ENCODE data around the gene MANBA. TPM values are rescaled to one million over a fixed set of nuclear protein-coding genes. Genes with fewer than 3 reads are reported as not detected.
A peak's percentile ranks its signal among the peaks of the same experiment; 100 is the strongest.
"Not testable (repeated sequence)": the region's sequence is repeated elsewhere in the genome, so short reads cannot be mapped to it uniquely, and the experiment has no call there.

Gene MANBA
- polyA plus RNA-seq, 2 of the 4 experiments (the other 2 are of a cell fraction) = 9.3 to 10.4 TPM

DNA sequence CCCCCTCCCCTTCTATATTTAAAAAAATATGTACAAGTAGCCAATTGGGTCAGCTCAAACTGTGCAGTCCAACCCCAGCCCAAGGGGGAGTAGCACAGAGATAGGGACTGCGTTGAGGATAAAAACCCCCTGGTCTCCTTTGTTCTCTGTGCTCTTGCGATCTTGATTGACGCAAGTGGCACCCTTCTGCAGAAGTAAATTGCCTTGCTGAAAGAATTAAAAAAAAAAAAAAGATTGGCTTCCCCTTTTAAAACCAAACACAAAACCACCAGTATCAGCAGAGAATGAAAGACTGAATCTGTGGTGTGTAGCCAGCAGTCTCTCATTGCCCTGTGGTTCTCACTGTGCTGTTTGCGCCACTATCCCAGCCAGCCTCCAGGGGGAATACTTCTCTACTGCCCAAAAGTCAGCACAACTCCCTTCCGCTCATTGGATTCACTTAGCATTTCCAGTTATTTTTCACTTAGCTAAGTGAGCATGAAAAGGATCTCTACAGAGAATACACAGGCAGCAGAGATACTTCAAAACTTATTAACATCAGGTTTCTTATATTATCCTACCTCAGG, 29.7 kb downstream of the MANBA start:
- ChIA-PET CTCF (interaction anchor here (0.8 kb wide), 1 partner anchor 188 kb away, joined by 3 read pairs; no protein-coding TSS in a partner anchor), POLR2A (no interaction called here)
- FAIRE-seq (no peak), ATAC-seq (peak; percentile 64 to 76; a peak in 3 of 6 replicates), DNase-seq (ENCODE audit: low read depth in 1 of 2, low spot score in 1 of 2) (no peak)
- no peak overlapping the region for H3K27ac ChIP-seq
- H3K4me2 ChIP-seq = no peak overlapping the region
- TF ChIP-seq ZSCAN20 (CRISPR knock-in tag; IDR thresholded peaks at IDR 0.05) = no peak
- TF ChIP-seq RCOR1 (IDR thresholded peaks at IDR 0.05; ENCODE audit: low read depth, low read length) = no peak
- no peak for TF ChIP-seq NPAS2 (CRISPR knock-in tag; IDR thresholded peaks at IDR 0.05; ENCODE audit: borderline replicate concordance)
- no peak for TF ChIP-seq ZC3H11A (IDR thresholded peaks at IDR 0.05)
- no peak for TF ChIP-seq HOXA7 (CRISPR knock-in tag; IDR thresholded peaks at IDR 0.05)
- TF ChIP-seq JUN (IDR thresholded peaks at IDR 0.05) = no peak
- TF ChIP-seq RAD21 (conservative IDR thresholded peaks at IDR 0.05 in 1 of 2, IDR thresholded peaks at IDR 0.05 in 1 of 2) = no peak
- no peak for TF ChIP-seq ELK1 (IDR thresholded peaks at IDR 0.05; ENCODE audit: low read depth, low read length)
- TF ChIP-seq, protein P1, sequence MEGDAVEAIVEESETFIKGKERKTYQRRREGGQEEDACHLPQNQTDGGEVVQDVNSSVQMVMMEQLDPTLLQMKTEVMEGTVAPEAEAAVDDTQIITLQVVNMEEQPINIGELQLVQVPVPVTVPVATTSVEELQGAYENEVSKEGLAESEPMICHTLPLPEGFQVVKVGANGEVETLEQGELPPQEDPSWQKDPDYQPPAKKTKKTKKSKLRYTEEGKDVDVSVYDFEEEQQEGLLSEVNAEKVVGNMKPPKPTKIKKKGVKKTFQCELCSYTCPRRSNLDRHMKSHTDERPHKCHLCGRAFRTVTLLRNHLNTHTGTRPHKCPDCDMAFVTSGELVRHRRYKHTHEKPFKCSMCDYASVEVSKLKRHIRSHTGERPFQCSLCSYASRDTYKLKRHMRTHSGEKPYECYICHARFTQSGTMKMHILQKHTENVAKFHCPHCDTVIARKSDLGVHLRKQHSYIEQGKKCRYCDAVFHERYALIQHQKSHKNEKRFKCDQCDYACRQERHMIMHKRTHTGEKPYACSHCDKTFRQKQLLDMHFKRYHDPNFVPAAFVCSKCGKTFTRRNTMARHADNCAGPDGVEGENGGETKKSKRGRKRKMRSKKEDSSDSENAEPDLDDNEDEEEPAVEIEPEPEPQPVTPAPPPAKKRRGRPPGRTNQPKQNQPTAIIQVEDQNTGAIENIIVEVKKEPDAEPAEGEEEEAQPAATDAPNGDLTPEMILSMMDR (IDR thresholded peaks at IDR 0.05) = no peak
- TF ChIP-seq POLR2AphosphoS2 (conservative IDR thresholded peaks at IDR 0.05; ENCODE audit: low read length) = no peak
- TF ChIP-seq ESRRA (IDR thresholded peaks at IDR 0.05; ENCODE audit: borderline replicate concordance, low read length) = no peak
- no peak for TF ChIP-seq MYC (IDR thresholded peaks at IDR 0.05; ENCODE audit: borderline replicate concordance, low read length)
- no peak for TF ChIP-seq MAX (IDR thresholded peaks at IDR 0.05)
- TF ChIP-seq HDAC2 (IDR thresholded peaks at IDR 0.05) = no peak
- H3K4me1 ChIP-seq = peaks cover 7% of the 10 kb centered on the region
- H3K4me3 ChIP-seq = no peak overlapping the region
- no peaks in the 10 kb centered on the region for H3K9me3 ChIP-seq
- WGBS (ENCODE audit: missing lambda C conversion rate) = 98% methylated on average over 5 of the region's 5 CpGs

GRCh38 chr4:102729486-102729885, 31.3 kb downstream of the MANBA start:
- ATAC-seq; H3K4me3 ChIP-seq; H3K27ac ChIP-seq; POLR2A ChIA-PET; FAIRE-seq; H3K9me3 ChIP-seq; DNase-seq (ENCODE audit: low read depth in 1 of 2, low spot score in 1 of 2); H3K4me1 ChIP-seq; H3K4me2 ChIP-seq: not testable (repeated sequence)
- 97% methylated on average over 3 of the region's 3 CpGs for WGBS (ENCODE audit: missing lambda C conversion rate)
- CTCF ChIA-PET = interaction anchor here (1.3 kb wide), 1 partner anchor 16 kb away, joined by 3 read pairs; no protein-coding TSS in a partner anchor

DNA sequence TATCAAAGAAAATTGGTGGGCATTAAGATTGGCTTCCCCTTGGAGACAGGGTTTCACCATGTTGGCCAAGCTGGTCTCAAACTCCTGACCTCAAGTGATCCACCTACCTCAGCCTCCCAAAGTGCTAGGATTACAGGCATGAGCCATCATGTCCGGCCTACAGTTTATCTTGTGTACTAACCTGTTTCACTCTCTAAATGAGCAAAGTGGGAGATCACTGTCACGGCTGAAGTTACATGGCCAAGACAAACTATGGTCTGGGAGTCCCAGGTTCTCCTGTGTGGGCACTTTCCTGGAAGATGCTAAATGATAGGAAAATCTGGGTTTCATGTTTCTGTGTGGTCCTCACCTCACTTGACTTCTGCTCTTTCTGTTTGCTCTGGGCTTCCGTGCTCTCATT, 33.8 kb downstream of the MANBA start:
- ATAC-seq; H3K27ac ChIP-seq; FAIRE-seq; CTCF ChIA-PET; POLR2A ChIA-PET; H3K9me3 ChIP-seq; DNase-seq (ENCODE audit: low read depth in 1 of 2, low spot score in 1 of 2); H3K4me2 ChIP-seq; H3K4me1 ChIP-seq; H3K4me3 ChIP-seq: not testable (repeated sequence)
- 90% methylated on average over 3 of the region's 3 CpGs for WGBS (ENCODE audit: missing lambda C conversion rate)

DNA sequence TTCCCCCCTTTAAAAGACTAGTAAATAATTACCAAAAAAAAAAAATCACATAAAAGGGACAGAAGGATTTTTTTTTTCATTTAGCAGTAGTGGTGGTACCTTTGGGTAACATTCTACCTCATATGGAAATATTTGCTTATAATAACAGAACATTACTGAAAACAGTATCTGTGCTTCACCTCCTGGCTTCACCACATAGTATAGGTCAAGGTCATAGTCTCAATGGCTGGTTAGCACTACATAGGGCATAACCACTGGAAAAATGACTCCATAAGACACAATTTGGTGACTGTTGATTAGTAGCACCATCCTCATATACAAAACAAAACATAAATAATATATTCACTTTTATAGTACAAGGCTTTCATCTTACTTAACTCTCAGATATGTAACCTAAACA, 34.7 kb downstream of the MANBA start:
- Histone ChIP-seq H3K9me3 (no peaks in the 10 kb centered on the region), H3K4me3 (no peak overlapping the region), H3K4me1 (no peaks in the 10 kb centered on the region), H3K4me2 (no peak overlapping the region), H3K27ac (no peak overlapping the region)
- no peak for ATAC-seq
- DNase-seq (ENCODE audit: low read depth in 1 of 2, low spot score in 1 of 2) = no peak
- FAIRE-seq = no peak
- ChIA-PET POLR2A (no interaction called here), CTCF (no interaction called here)
- TF ChIP-seq ZSCAN20 (CRISPR knock-in tag; IDR thresholded peaks at IDR 0.05) (no peak), FOSB (CRISPR knock-in tag; IDR thresholded peaks at IDR 0.05) (no peak), RNF2 (IDR thresholded peaks at IDR 0.05; ENCODE audit: borderline replicate concordance, low read depth) (no peak), ZFP36 (IDR thresholded peaks at IDR 0.05; ENCODE audit: borderline replicate concordance, partially characterized antibody) (no peak), GATA3 (IDR thresholded peaks at IDR 0.05; ENCODE audit: borderline replicate concordance) (no peak), MYC (IDR thresholded peaks at IDR 0.05; ENCODE audit: borderline replicate concordance, low read length) (no peak), HOXB13 (CRISPR knock-in tag; IDR thresholded peaks at IDR 0.05; ENCODE audit: low read depth) (no peak), HOXB5 (CRISPR knock-in tag; IDR thresholded peaks at IDR 0.05) (no peak), FOXS1 (CRISPR knock-in tag; IDR thresholded peaks at IDR 0.05) (no peak), CHD2 (IDR thresholded peaks at IDR 0.05; ENCODE audit: low read length, partially characterized antibody) (no peak), EHMT2 (IDR thresholded peaks at IDR 0.05; ENCODE audit: low read depth) (no peak)
- TF ChIP-seq, protein P2, sequence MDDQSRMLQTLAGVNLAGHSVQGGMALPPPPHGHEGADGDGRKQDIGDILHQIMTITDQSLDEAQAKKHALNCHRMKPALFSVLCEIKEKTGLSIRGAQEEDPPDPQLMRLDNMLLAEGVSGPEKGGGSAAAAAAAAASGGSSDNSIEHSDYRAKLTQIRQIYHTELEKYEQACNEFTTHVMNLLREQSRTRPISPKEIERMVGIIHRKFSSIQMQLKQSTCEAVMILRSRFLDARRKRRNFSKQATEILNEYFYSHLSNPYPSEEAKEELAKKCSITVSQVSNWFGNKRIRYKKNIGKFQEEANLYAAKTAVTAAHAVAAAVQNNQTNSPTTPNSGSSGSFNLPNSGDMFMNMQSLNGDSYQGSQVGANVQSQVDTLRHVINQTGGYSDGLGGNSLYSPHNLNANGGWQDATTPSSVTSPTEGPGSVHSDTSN (IDR thresholded peaks at IDR 0.05) = no peak

Data from A549 (cell line).